Spinal cord (tissue), 10 donors: ENCODE results near the gene HDAC4. TPM values are rescaled to one million over a fixed set of nuclear protein-coding genes. Genes with fewer than 3 reads are reported as not detected.

Source experiments
- DNase-seq, 6 donors: peaks; one replicate each; pipeline versions ENCODE4 v3.0.0 to v3.0.0-alpha.2; 2013 to 2015; ENCODE audit warnings: low spot score in 6 of 6, low read depth in 4 of 6
- H3K27ac ChIP-seq: one replicate; pipeline ENCODE4 v1.5.1; 2013; ENCODE audit warnings: low read depth, low read length, control low read depth
- H3K27me3 ChIP-seq: one replicate; pipeline ENCODE4 v1.6.1; 2013; ENCODE audit warnings: low read length; ENCODE audit not compliant: control insufficient read depth, insufficient read depth
- H3K36me3 ChIP-seq: one replicate; pipeline ENCODE4 v1.6.1; 2013; ENCODE audit warnings: low read length; ENCODE audit not compliant: control insufficient read depth, insufficient read depth
- H3K4me1 ChIP-seq: one replicate; pipeline ENCODE4 v1.6.1; 2013; ENCODE audit warnings: low read length; ENCODE audit not compliant: control insufficient read depth, insufficient read depth
- H3K4me3 ChIP-seq: one replicate; pipeline ENCODE4 v1.5.1; 2013; ENCODE audit warnings: low read depth, low read length, control low read depth
- H3K9me3 ChIP-seq: one replicate; pipeline ENCODE4 v1.6.1; 2013; ENCODE audit warnings: low read length; ENCODE audit not compliant: control insufficient read depth, insufficient read depth
- WGBS: methylation state at CpG from one replicate; pipeline ENCODE4 v1.1.5; 2013; ENCODE audit warnings: missing lambda C conversion rate; ENCODE audit not compliant: insufficient coverage; 5-methylcytosine and 5-hydroxymethylcytosine counted together
- polyA plus RNA-seq, 2 donors: library from polyadenylated mRNA; unstranded; fragments of 120-200 nt; gene quantifications; one replicate each; pipeline ENCODE4 v1.2.1, GENCODE V29; 2013; ENCODE audit not compliant: insufficient read length in 2 of 2
- total RNA-seq, 2 donors: library from RNA; depleted of rRNA in 1 of 2; stranded (reverse); fragments of 120-200 nt in 1 of 2; fragments of >200 nt in 1 of 2; gene quantifications; one replicate each; pipeline versions ENCODE4 v1.2.3 to v1.2.4, GENCODE V29; 2013 to 2014
- donor health status: healthy.

The HDAC4 gene
- total and polyA plus RNA-seq, 4 donors = 20.7 to 35.3 (median 25.4) TPM

GRCh38 chr2:239266779-239267287 is 134.0 kb downstream of the HDAC4 start:
- H3K9me3 ChIP-seq = no peaks in the 10 kb centered on the region
- peaks cover 4% of the 10 kb centered on the region for H3K36me3 ChIP-seq
- H3K4me3 ChIP-seq = no peak overlapping the region
- DNase-seq = no peak
- no peak overlapping the region for H3K27ac ChIP-seq
- peaks cover 87% of the 10 kb centered on the region for H3K4me1 ChIP-seq
- H3K27me3 ChIP-seq = no peaks in the 10 kb centered on the region
- WGBS = 91% methylated on average over 10 of the region's 10 CpGs

GRCh38 chr2:239266434-239266766 is 134.4 kb downstream of the HDAC4 start:
- WGBS = 91% methylated on average over 4 of the region's 4 CpGs
- Histone ChIP-seq H3K36me3 (peaks cover 4% of the 10 kb centered on the region), H3K9me3 (no peaks in the 10 kb centered on the region), H3K4me1 (peaks cover 88% of the 10 kb centered on the region), H3K27ac (no peak overlapping the region), H3K4me3 (no peak overlapping the region), H3K27me3 (no peaks in the 10 kb centered on the region)
- no peak for DNase-seq

GRCh38 chr2:239265681-239266433 is 135.0 kb downstream of the HDAC4 start:
- no peaks in the 10 kb centered on the region for H3K27me3 ChIP-seq
- H3K27ac ChIP-seq = peak overlapping the region; percentile 36
- peaks cover 88% of the 10 kb centered on the region for H3K4me1 ChIP-seq
- no peak for DNase-seq
- WGBS = 91% methylated on average over 13 of the region's 14 CpGs
- H3K4me3 ChIP-seq = no peak overlapping the region
- H3K36me3 ChIP-seq = peaks cover 4% of the 10 kb centered on the region
- H3K9me3 ChIP-seq = no peaks in the 10 kb centered on the region

DNA sequence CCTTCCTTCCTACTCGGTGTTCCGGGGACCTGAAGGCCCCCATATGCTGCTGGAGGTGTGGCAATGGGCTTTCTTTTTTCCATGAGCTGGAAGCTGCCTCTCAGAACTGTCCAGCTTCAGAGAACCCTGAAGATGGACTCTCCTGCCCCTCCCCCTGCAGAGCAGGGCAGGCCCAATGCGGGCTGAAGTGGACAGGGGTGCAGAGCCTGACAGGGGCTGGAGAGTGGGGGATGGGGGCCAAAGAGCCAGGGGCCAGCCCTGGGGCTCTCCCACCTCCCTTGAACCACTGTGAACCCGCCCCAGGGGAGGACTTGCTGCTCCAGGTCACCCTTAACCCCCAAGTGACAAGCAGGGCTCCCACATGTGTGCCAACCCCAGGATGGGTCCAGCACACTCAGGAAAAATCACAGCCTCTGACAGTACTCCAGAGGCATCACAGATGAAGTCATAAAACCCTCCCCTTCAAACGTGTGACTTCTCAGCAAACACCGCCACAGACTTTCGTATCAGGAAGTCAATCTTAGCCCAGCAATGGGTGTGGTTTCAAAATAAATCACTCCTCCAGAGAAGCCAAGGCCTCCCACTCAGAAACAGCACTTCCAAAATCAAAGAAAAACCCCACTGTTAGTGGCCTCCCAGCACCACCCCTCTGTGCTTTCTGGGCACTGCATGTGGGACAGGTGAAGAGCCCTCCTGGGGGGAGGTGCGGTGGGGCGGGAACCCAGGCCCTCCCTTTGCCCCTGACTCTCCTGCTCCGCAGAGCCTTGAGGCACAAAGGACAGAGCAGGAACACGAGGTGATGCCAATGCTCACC is 135.8 kb downstream of the HDAC4 start:
- H3K4me1 ChIP-seq = peaks cover 94% of the 10 kb centered on the region
- H3K27ac ChIP-seq = peak overlapping the region; percentile 53
- no peak for DNase-seq
- no peaks in the 10 kb centered on the region for H3K9me3 ChIP-seq
- 58% methylated on average over 9 of the region's 11 CpGs for WGBS
- H3K36me3 ChIP-seq = peaks cover 6% of the 10 kb centered on the region
- no peaks in the 10 kb centered on the region for H3K27me3 ChIP-seq
- no peak overlapping the region for H3K4me3 ChIP-seq

GRCh38 chr2:239264492-239264837 is 136.4 kb downstream of the HDAC4 start:
- H3K4me3 ChIP-seq = no peak overlapping the region
- peak in 1 of 6 donors; percentile 38 for DNase-seq
- H3K27me3 ChIP-seq = no peaks in the 10 kb centered on the region
- no peaks in the 10 kb centered on the region for H3K9me3 ChIP-seq
- peaks cover 92% of the 10 kb centered on the region for H3K4me1 ChIP-seq
- peak overlapping the region; percentile 53 for H3K27ac ChIP-seq
- H3K36me3 ChIP-seq = peaks cover 6% of the 10 kb centered on the region
- 39% methylated on average over 7 of the region's 9 CpGs for whole genome bisulfite sequencing

DNA sequence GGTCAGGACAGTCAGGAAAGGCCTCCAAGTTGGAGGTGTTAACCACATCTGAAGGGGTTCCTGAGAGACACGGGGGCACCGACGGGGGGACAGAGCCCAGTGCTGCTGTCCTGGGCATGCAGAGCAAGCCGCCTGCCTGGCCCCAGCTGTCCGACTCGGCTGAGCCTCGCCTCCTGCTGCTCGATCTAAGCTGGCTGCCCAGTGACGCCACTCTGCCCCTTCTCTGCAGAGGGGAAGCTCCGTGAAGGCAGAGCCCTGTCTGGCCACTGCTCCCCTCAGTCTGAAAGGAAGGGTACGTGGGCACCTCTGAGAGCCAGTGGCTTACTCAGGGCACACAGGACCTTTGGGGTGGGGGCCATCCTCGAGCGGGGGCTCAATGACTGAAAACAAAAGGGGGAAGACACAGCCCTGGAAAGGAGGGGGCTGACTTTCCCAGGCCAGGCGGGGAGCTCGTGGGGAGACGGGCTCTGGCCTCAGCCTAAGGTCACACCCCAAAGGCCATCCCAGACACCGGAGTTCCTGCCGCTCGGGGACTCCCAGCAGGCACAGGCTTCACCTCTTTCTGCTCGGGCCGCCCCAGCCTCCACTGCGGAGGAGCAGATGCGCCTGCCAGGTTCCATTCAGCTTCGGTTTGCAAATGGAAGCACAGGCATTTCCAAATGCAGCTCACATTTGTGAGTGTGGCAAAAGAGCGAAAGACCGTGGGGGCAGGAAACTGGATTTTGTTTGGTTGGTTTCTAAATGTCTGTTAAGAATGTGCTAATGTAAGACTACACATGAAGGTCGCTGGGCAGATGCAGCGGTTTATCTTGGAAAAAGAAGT is 136.9 kb downstream of the HDAC4 start:
- Histone ChIP-seq H3K4me3 (no peak overlapping the region), H3K27ac (peak overlapping the region; percentile 53), H3K4me1 (peaks cover 89% of the 10 kb centered on the region), H3K27me3 (no peaks in the 10 kb centered on the region), H3K9me3 (no peaks in the 10 kb centered on the region), H3K36me3 (peaks cover 6% of the 10 kb centered on the region)
- 61% methylated on average over 19 of the region's 28 CpGs for WGBS
- DNase-seq = peak in 1 of 6 donors; percentile 42

GRCh38 chr2:239263231-239263630 is 137.6 kb downstream of the HDAC4 start:
- WGBS = 91% methylated on average over 10 of the region's 14 CpGs

DNA sequence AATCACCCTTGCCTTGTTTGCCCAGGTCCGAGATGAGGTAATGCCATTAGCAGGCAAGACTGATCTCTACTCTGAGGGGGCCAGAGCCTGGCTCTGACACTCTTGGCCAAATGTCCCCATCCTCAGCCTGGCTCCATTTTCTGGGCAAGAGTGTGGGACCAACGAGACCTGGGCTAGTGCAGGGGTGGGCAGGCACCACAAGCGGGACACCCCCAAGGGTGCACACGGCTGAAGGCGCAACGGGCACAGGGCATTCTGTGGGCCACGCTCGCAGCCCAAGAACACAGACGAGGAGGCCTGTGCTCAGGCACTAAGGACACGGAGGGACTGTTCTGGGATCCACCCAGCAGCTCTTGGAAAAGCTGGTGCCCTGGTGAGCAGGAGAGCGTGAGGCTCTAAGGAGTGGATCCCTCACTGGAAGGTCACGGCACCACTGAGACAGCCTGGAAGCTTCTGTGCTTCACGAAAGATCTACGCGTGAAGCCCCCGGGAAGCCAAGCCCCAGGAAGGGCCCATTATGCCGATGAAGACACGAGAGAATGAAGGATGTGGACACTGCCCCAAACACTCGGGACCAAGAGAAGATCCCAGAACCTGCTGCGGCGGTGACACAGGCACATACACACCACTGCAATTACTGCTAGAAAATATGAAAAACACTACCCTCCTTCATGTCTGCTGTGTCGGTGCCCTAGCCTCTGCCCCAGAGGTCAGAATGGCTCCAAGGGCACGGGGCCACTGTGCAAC is 138.2 kb downstream of the HDAC4 start:
- Histone ChIP-seq H3K36me3 (peaks cover 6% of the 10 kb centered on the region), H3K4me1 (peaks cover 78% of the 10 kb centered on the region), H3K27ac (no peak overlapping the region), H3K27me3 (no peaks in the 10 kb centered on the region), H3K9me3 (peaks cover under 1% of the 10 kb centered on the region), H3K4me3 (no peak overlapping the region)
- no peak for DNase-seq
- 87% methylated on average over 21 of the region's 23 CpGs for WGBS

More at GRCh38 chr2:239263231-239263630, 137.6 kb downstream of the HDAC4 start:
- Histone ChIP-seq H3K9me3 (no peaks in the 10 kb centered on the region), H3K36me3 (peaks cover 6% of the 10 kb centered on the region), H3K27me3 (no peaks in the 10 kb centered on the region), H3K4me1 (peaks cover 84% of the 10 kb centered on the region), H3K27ac (no peak overlapping the region), H3K4me3 (no peak overlapping the region)
- no peak for DNase-seq
